GM19193 (cell line): ENCODE results near the gene PELI3.

Experiments used
- POLR2A ChIP-seq: IDR thresholded peaks from 4 replicates; pipeline ENCODE4 v1.6.1; 2011; ENCODE audit not compliant: insufficient read depth, insufficient read length; ENCODE audit errors: extremely low read depth

Gene PELI3

GRCh38 chr11:66469441-66469840 lies 2.7 kb downstream of the PELI3 start:
- TF ChIP-seq POLR2A = no peak

GRCh38 chr11:66470015-66470414 lies 3.3 kb downstream of the PELI3 start:
- no peak for TF ChIP-seq POLR2A

- no peak for TF ChIP-seq POLR2A
Observed at GRCh38 chr11:66471142-66471541, 4.4 kb downstream of the PELI3 start.

- TF ChIP-seq POLR2A = no peak
Observed at GRCh38 chr11:66472054-66472453, 5.3 kb downstream of the PELI3 start.

DNA sequence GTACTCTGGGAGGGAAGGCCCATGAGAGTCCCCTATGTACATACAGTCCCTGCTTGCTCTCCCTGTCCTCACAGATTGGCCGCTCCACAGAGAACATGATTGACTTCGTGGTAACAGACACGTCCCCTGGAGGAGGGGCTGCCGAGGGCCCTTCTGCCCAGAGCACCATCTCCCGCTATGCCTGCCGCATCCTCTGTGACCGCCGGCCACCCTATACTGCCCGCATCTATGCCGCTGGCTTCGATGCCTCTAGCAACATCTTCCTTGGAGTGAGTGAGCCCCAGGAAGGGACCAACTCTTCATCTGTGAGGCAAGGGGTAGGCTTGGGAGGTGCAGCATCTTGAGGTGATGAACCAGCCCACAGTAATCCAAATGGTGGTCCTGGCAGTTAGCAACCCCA lies 6.5 kb downstream of the PELI3 start:
- no peak for TF ChIP-seq POLR2A

DNA sequence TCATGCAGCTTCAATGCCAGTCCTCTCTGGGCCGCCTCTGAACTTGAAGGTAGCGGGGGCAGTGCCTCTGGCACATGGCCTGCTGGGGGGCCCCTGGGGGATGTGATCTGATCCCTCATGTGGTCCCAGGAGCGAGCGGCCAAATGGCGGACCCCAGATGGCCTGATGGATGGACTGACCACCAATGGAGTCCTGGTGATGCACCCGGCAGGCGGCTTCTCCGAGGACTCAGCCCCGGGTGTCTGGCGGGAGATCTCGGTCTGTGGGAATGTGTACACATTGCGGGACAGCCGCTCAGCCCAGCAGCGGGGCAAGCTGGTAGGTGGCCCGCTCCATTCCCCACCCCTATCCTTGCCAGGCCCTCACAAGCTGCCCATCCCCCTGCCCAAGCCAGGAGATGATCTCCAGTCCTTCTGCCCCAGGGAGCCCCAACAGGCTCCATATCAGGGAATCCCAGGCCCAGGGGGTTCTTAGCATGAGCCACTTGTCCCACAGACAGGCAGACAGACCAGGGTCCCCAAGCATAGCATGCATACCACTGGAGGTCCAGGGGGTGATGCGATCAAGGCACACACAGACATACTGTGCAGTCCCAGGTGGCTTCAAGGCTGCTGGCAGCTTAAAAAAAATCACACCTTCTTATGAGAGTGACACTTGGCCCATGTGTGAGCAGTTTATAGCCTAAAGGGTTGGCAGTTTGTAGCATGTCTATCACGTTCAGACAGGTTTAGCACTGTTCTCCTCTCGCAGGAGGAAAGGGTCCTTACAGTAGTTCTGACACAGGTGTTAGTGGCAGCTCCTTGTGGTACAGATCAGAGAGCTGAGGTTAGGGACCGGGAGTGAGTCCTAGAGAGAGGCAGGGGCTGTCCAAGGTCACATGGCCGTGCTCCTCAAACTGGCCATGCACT lies 7.2 kb downstream of the PELI3 start:
- TF ChIP-seq POLR2A = no peak

- TF ChIP-seq POLR2A = no peak
Observed at GRCh38 chr11:66475349-66476172, 8.9 kb downstream of the PELI3 start.

DNA sequence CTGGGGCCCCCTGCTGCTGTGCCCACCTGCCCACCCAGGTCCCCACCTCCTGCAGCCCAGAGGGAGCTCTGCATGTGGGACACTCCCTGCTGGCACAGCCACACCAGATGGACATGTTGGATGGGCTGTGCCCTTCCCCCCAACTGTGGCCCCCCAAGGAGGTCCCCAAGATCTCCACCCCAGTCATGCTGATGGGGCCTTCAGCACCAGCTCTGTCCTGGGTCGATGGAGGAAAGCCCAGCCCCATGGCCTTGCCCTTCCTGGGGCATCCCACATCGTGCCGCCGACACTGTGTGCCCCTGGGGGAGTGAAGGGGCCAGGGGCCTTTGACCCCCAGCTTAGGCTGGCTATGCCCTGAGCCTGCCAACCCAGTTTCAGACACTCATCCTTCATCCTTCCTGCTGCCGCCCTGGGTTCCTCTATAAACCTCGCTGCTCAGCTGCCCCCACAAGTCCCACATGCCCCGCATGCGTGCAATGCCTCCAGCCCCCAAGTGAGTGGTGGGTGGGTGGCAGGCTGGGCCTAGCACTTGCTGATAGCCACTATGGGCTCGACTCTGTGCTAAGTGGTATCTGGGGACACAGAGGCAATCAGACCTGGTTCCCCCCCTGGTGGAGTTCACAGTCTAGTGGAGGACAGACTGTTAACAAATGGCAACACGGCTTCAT lies 9.6 kb downstream of the PELI3 start:
- no peak for TF ChIP-seq POLR2A

DNA sequence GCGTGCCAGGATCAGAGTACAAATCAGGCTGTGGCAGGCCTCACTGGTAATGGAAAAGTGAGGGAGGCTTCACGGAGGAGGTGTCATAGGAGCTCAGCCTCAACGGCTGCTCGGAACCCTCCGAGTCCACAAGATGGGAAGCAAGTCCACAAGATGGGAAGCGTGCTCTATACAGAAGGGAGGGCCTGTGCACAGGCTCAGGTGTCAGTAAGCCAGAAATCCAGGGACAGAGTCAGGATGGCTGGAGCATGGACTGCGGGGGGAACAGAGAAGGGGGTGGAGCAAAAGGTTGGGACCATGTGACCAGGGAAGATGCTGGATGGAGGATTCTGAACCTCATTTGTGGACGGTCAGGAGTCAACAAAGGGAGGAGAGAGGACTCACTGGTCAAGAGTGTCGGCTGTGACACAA lies 10.1 kb downstream of the PELI3 start:
- TF ChIP-seq POLR2A = no peak

GRCh38 chr11:66477263-66478201 lies 10.8 kb downstream of the PELI3 start:
- TF ChIP-seq POLR2A = no peak

- TF ChIP-seq POLR2A = no peak
Observed at GRCh38 chr11:66478729-66479393, 12.2 kb downstream of the PELI3 start.

- TF ChIP-seq POLR2A = no peak
Observed at GRCh38 chr11:66479394-66480116, 12.8 kb downstream of the PELI3 start.

GRCh38 chr11:66480117-66480938 lies 13.6 kb downstream of the PELI3 start, which contains the start of gene DPP3:
DPP3 (plus strand) TSS chr11:66480434; CDS start chr11:66482201, 1,767 bp downstream.
- TF ChIP-seq POLR2A = peak; percentile 93
